HG03571 (cell line): ENCODE results near the gene ACAP2.

Experiments
- ATAC-seq: cut with Tn5 transposase; IDR thresholded peaks from one replicate; pipeline ENCODE4 v1.9.1; 2021; ENCODE audit not compliant: unreplicated experiment

ACAP2 gene

DNA sequence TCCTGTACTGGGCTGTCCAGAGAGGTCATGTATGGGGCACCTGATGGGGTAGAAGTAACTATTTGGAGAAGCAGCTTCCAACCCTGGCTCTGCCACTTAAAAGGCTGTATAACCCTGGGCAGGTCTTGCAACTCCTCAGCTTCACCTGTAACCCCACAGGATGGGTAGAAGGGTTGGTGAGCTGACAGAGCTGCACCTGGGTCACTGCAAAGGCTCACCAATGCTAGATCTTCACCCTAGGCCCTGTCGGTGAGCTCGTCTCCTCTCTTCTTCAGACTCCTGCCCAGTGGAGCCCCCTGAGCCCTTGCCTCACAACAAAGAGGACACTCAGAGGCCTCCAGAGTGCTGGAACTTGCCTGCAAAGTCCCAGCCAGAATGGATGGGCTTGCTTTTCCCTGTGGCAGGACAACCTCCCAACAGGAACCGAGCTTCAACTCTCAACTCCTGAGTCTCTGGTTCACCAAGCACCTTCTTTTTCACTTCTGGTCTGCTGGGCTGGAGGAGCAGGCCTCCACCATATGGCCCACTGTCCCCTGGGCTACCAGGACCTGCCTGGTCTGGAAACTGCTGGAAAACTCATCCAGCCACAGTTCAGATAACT lies 217.7 kb downstream of the ACAP2 start:
- no peak for ATAC-seq
